IMR-90 (cell line): ENCODE data around the gene C7orf57.
A peak's percentile ranks its signal among the peaks of the same experiment; 100 is the strongest.

Experiments
- CTCF ChIP-seq: conservative IDR thresholded peaks from 2 replicates; pipeline ENCODE4 v1.5.1; 2012; ENCODE audit warnings: mild to moderate bottlenecking, low read depth, low read length, improper control_type of control experiment
- USF2 ChIP-seq: fragments of 150-350 bp; IDR thresholded peaks from 2 replicates; pipeline ENCODE4 v1.6.1; 2017; ENCODE audit warnings: mild to moderate bottlenecking, antibody characterized with exemption, low read length, low read depth

GRCh38 chr7:47988496-47989386, 46.6 kb upstream of the C7orf57 start:
- TF ChIP-seq USF2 (no peak), CTCF (peak; percentile 34)
